HCT116 (cell line): ENCODE measurements around the gene BCKDK. TPM values are rescaled to one million over a fixed set of nuclear protein-coding genes. Genes with fewer than 3 reads are reported as not detected.

ENCODE experiments used
- ATAC-seq: fragments of 200-7000 bp; cut with Tn5 transposase; 2 replicates; pipeline ENCODE4 v1.9.1; 2020; ENCODE audit warnings: mild to moderate bottlenecking, moderate library complexity
- BruUV-seq: library from RNA; stranded (reverse); fragments of 400-500 nt; replicated peaks from 2 replicates; lab custom pipeline; 2021; lab: Mats Ljungman, UMichigan
- CTCF ChIA-PET: fragments of 300-600 bp; sonication (Branson Sonifier 250); formaldehyde crosslinking; loops from one replicate; lab custom pipeline; 2021; ENCODE audit warnings: antibody characterized with exemption; lab: Charles Lee
- POLR2A ChIA-PET: fragments of 300-600, 350-600 bp; sonication (Branson Sonifier 250); formaldehyde crosslinking; loops from one replicate; lab custom pipeline; 2021; ENCODE audit warnings: antibody characterized with exemption; lab: Charles Lee
- RAD21 ChIA-PET, 2 experiments: fragments of 300-600 bp; sonication (Branson Sonifier 250); formaldehyde crosslinking; loops; one replicate each; lab custom pipeline; 2023; ENCODE audit warnings: low total read pairs in 2 of 2; ENCODE audit not compliant: uncharacterized antibody in 2 of 2, unreplicated experiment in 2 of 2, low non-redundant PET in 1 of 2; lab: Charles Lee
- DNase-seq: peaks from one replicate; pipeline ENCODE4 v3.0.0-alpha.2; 2010; ENCODE audit warnings: low read depth, low spot score
- H2AFZ ChIP-seq: fragments of 200-600 bp; shearing (Covaris generic), sonication (generic); 2 replicates; pipeline ENCODE4 v1.6.1; 2017; ENCODE audit warnings: low read depth, mixed run types, mixed read lengths, antibody characterized with exemption, low read length; ENCODE audit not compliant: poor library complexity, severe bottlenecking
- H3K27ac ChIP-seq: 2 replicates; pipeline ENCODE4 v1.5.1; 2012; ENCODE audit warnings: low read depth, low read length
- H3K27me3 ChIP-seq: fragments of 200-600 bp; sonication (generic); 2 replicates; pipeline ENCODE4 v1.6.1; 2016; ENCODE audit warnings: mixed run types, low read length, mixed read lengths; ENCODE audit not compliant: insufficient read depth
- H3K36me3 ChIP-seq, 2 experiments: fragments of 200-500 bp in 1 of 2; fragments of 200-600 bp in 1 of 2; sonication (Bioruptor generic) in 1 of 2; sonication (generic) in 1 of 2; 2 replicates each; pipeline versions ENCODE4 v1.5.1 to v1.6.1; 2014 to 2016; ENCODE audit warnings: low read length in 2 of 2, inconsistent platforms in 1 of 2, mixed read lengths in 1 of 2, mixed run types in 1 of 2; ENCODE audit not compliant: insufficient read depth in 2 of 2, control insufficient read depth in 1 of 2
- H3K4me1 ChIP-seq, 2 experiments: fragments of 200-600 bp in 1 of 2; sonication (generic) in 1 of 2; 2 replicates each; pipeline versions ENCODE4 v1.5.1 to v1.6.1; 2012 to 2017; ENCODE audit warnings: low read length in 2 of 2, inconsistent platforms in 1 of 2, mild to moderate bottlenecking in 1 of 2, mixed read lengths in 1 of 2, mixed run types in 1 of 2, moderate library complexity in 1 of 2; ENCODE audit not compliant: insufficient read depth in 2 of 2, control insufficient read depth in 1 of 2
- H3K4me2 ChIP-seq: fragments of 200-600 bp; sonication (generic); 2 replicates; pipeline ENCODE4 v1.6.1; 2017; ENCODE audit warnings: mixed run types, low read length, mixed read lengths
- H3K4me3 ChIP-seq, 2 experiments: fragments of 200-600 bp in 1 of 2; sonication (generic) in 1 of 2; replicated peaks in 1 of 2; 2 replicates each; pipeline ENCODE4 v1.5.1; 2011 to 2016; ENCODE audit warnings: low read length in 2 of 2, control low read depth in 1 of 2, low read depth in 1 of 2, mild to moderate bottlenecking in 1 of 2, mixed read lengths in 1 of 2, mixed run types in 1 of 2
- H3K79me2 ChIP-seq: fragments of 200-600 bp; sonication (generic); 2 replicates; pipeline ENCODE4 v1.6.1; 2017; ENCODE audit warnings: mild to moderate bottlenecking, mixed run types, low read length, moderate library complexity, mixed read lengths; ENCODE audit not compliant: insufficient read depth
- H3K9ac ChIP-seq: fragments of 200-600 bp; sonication (generic); 2 replicates; pipeline ENCODE4 v1.6.1; 2016; ENCODE audit warnings: low read length, mixed read lengths
- H3K9me2 ChIP-seq: fragments of 200-600 bp; sonication (generic), shearing (Covaris generic); 2 replicates; pipeline ENCODE4 v1.6.1; 2017; ENCODE audit warnings: mixed run types, mild to moderate bottlenecking, moderate library complexity; ENCODE audit not compliant: insufficient read depth
- H3K9me3 ChIP-seq, 2 experiments: fragments of 200-500 bp in 1 of 2; fragments of 200-600 bp in 1 of 2; sonication (Bioruptor generic) in 1 of 2; sonication (generic) in 1 of 2; 2 replicates each; pipeline ENCODE4 v1.6.1; 2014 to 2017; ENCODE audit warnings: low read length in 2 of 2, mixed read lengths in 2 of 2, inconsistent platforms in 1 of 2, low read depth in 1 of 2, mild to moderate bottlenecking in 1 of 2, mixed run types in 1 of 2, moderate library complexity in 1 of 2; ENCODE audit not compliant: control insufficient read depth in 1 of 2, insufficient read depth in 1 of 2
- H4K20me1 ChIP-seq: fragments of 200-600 bp; sonication (generic), shearing (Covaris generic); 2 replicates; pipeline ENCODE4 v1.6.1; 2017; ENCODE audit warnings: mixed run types, mild to moderate bottlenecking, moderate library complexity; ENCODE audit not compliant: insufficient read depth
- ATF3 ChIP-seq: IDR thresholded peaks from 2 replicates; pipeline ENCODE4 v1.6.1; 2012
- CBX3 ChIP-seq: IDR thresholded peaks from 2 replicates; pipeline ENCODE4 v1.6.1; 2012; ENCODE audit warnings: low read depth
- EGR1 ChIP-seq: IDR thresholded peaks from 2 replicates; pipeline ENCODE4 v1.6.1; 2012; ENCODE audit warnings: low read depth
- EZH2phosphoT487 ChIP-seq: fragments of 200-600 bp; IDR thresholded peaks from 2 replicates; pipeline ENCODE4 v1.6.1; 2018; ENCODE audit warnings: antibody characterized with exemption, borderline replicate concordance
- FOSL1 ChIP-seq: IDR thresholded peaks from 2 replicates; pipeline ENCODE4 v1.6.1; 2012; ENCODE audit warnings: low read depth
- JUND ChIP-seq: IDR thresholded peaks from 2 replicates; pipeline ENCODE4 v1.6.1; 2012
- MAX ChIP-seq: IDR thresholded peaks from 2 replicates; pipeline ENCODE4 v1.6.1; 2012
- POLR2AphosphoS5 ChIP-seq: IDR thresholded peaks from 2 replicates; pipeline ENCODE4 v1.6.1; 2011; ENCODE audit warnings: mild to moderate bottlenecking, low read depth, low read length, moderate library complexity
- REST ChIP-seq: IDR thresholded peaks from 2 replicates; pipeline ENCODE4 v1.6.1; 2012; ENCODE audit warnings: low read depth
- SRF ChIP-seq: IDR thresholded peaks from 2 replicates; pipeline ENCODE4 v1.6.1; 2012; ENCODE audit warnings: low read depth
- ZBTB33 ChIP-seq: IDR thresholded peaks from 2 replicates; pipeline ENCODE4 v1.6.1; 2011; ENCODE audit warnings: mild to moderate bottlenecking, low read length, moderate library complexity; ENCODE audit not compliant: insufficient replicate concordance; ENCODE audit errors: extremely low read depth
- ZNF274 ChIP-seq: fragments of 200-500 bp; sonication (Bioruptor generic); IDR thresholded peaks from 2 replicates; pipeline ENCODE4 v1.6.1; 2014; ENCODE audit warnings: mild to moderate bottlenecking, low read depth, low read length, inconsistent platforms
- intact Hi-C: fragments of 100-400 bp; cut with micrococcal nuclease; formaldehyde crosslinking; loops from 2 replicates; pipeline ENCODE4 v1.10.0; 2022
- total RNA-seq: library from RNA; stranded (reverse); gene quantifications from one replicate; pipeline ENCODE4 v1.2.1, GENCODE V29; 2021; ENCODE audit not compliant: unreplicated experiment

The BCKDK gene
- total RNA-seq, 1 experiment from 2014 or later = 60.7 TPM

GRCh38 chr16:31110106-31111034 is 2.2 kb downstream of the BCKDK start:
- Histone ChIP-seq H3K9me2 (no peaks in the 10 kb centered on the region), H3K27ac (no peak overlapping the region), H3K9me3 (no peaks in the 10 kb centered on the region), H4K20me1 (no peaks in the 10 kb centered on the region), H3K4me2 (no peak overlapping the region), H3K9ac (no peak overlapping the region), H3K27me3 (no peaks in the 10 kb centered on the region), H3K4me3 (no peak overlapping the region), H3K36me3 (peaks cover 14 to 39% of the 10 kb centered on the region in 2 experiments), H3K4me1 (peaks cover 10 to 38% of the 10 kb centered on the region in 2 experiments; a peak in 3 of 4 replicates), H2AFZ (no peak overlapping the region), H3K79me2 (peaks cover 21% of the 10 kb centered on the region)
- no TSS peak for BruUV-seq
- intact Hi-C loops = no loop called here
- DNase-seq = no peak
- CTCF ChIA-PET = interaction anchor here (1.4 kb wide), 1 partner anchor 125 kb away, joined by 3 read pairs; the partner anchor contains the start of gene HSD3B7
- RAD21 ChIA-PET = no interaction called here
- no peak for ATAC-seq
- TF ChIP-seq EGR1 (no peak), EZH2phosphoT487 (no peak), REST (no peak), CBX3 (no peak), SRF (no peak), MAX (no peak), ATF3 (no peak), POLR2AphosphoS5 (no peak), ZNF274 (no peak), FOSL1 (no peak), ZBTB33 (no peak), JUND (no peak)
- POLR2A ChIA-PET = no interaction called here
